ENCODE measurements around the gene ZBTB20. TPM values are rescaled to one million over a fixed set of nuclear protein-coding genes. Genes with fewer than 3 reads are reported as not detected.

The ZBTB20 gene
- polyA plus RNA-seq, 1 donor from 2014 or later = 4.8 TPM

DNA sequence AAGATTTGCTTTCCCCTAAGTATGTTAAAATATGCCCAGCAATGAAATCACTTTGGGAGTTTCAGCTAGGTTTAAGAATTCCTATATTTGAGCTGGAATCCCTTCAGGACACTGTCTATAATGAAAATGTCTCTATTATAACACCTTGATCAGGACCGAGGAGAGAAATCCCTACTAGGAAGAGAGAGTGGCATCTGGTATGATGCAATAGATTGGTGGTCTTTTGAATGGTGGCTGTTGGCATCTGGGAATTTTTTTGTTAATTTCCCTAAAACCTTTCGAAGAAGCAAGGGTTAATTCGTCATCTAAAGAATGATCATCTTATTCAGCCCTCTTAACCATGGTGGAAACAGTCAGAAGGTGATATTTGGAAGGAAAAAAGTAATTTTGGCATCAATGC lies 810.2 kb downstream of the ZBTB20 start:
- Histone ChIP-seq H3K27me3 (ENCODE audit: insufficient read depth, low read depth, low read length) (no peaks in the 10 kb centered on the region), H4K20me1 (ENCODE audit: insufficient read depth) (no peaks in the 10 kb centered on the region), H3K9me2 (ENCODE audit: insufficient read depth, low read length) (no peaks in the 10 kb centered on the region), H3K9ac (ENCODE audit: low read length) (no peak overlapping the region), H3K4me2 (ENCODE audit: low read length) (no peak overlapping the region), H3K36me3 (ENCODE audit: insufficient read depth, low read length) (peaks cover 11% of the 10 kb centered on the region), H3K9me3 (ENCODE audit: low read length) (no peaks in the 10 kb centered on the region), H3K4me3 (ENCODE audit: low read length) (no peak overlapping the region), H2AFZ (ENCODE audit: low read depth, low read length) (no peak overlapping the region), H3K79me2 (replicated peaks; ENCODE audit: insufficient read depth, low read length) (no peaks in the 10 kb centered on the region), H3F3A (ENCODE audit: insufficient read depth, low read length, poor library complexity, severe bottlenecking) (no peaks in the 10 kb centered on the region), H3K27ac (ENCODE audit: low read length) (no peak overlapping the region)
- TF ChIP-seq MXI1 (conservative IDR thresholded peaks at IDR 0.05; ENCODE audit: poor library complexity, severe bottlenecking) (no peak), REST (IDR thresholded peaks at IDR 0.05; ENCODE audit: borderline replicate concordance) (no peak), POLR2AphosphoS5 (IDR thresholded peaks at IDR 0.05) (no peak), TAF1 (IDR thresholded peaks at IDR 0.05; ENCODE audit: low read depth) (no peak), EP300 (conservative IDR thresholded peaks at IDR 0.05; ENCODE audit: poor library complexity, severe bottlenecking) (no peak), SMC3 (conservative IDR thresholded peaks at IDR 0.05; ENCODE audit: poor library complexity) (no peak), EZH2 (IDR thresholded peaks at IDR 0.05; ENCODE audit: borderline replicate concordance, insufficient read depth, low read length, poor library complexity, severe bottlenecking) (no peak), RAD21 (conservative IDR thresholded peaks at IDR 0.05) (no peak)
- TF ChIP-seq, protein P1, sequence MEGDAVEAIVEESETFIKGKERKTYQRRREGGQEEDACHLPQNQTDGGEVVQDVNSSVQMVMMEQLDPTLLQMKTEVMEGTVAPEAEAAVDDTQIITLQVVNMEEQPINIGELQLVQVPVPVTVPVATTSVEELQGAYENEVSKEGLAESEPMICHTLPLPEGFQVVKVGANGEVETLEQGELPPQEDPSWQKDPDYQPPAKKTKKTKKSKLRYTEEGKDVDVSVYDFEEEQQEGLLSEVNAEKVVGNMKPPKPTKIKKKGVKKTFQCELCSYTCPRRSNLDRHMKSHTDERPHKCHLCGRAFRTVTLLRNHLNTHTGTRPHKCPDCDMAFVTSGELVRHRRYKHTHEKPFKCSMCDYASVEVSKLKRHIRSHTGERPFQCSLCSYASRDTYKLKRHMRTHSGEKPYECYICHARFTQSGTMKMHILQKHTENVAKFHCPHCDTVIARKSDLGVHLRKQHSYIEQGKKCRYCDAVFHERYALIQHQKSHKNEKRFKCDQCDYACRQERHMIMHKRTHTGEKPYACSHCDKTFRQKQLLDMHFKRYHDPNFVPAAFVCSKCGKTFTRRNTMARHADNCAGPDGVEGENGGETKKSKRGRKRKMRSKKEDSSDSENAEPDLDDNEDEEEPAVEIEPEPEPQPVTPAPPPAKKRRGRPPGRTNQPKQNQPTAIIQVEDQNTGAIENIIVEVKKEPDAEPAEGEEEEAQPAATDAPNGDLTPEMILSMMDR (IDR thresholded peaks at IDR 0.05; ENCODE audit: poor library complexity, severe bottlenecking) = no peak

DNA sequence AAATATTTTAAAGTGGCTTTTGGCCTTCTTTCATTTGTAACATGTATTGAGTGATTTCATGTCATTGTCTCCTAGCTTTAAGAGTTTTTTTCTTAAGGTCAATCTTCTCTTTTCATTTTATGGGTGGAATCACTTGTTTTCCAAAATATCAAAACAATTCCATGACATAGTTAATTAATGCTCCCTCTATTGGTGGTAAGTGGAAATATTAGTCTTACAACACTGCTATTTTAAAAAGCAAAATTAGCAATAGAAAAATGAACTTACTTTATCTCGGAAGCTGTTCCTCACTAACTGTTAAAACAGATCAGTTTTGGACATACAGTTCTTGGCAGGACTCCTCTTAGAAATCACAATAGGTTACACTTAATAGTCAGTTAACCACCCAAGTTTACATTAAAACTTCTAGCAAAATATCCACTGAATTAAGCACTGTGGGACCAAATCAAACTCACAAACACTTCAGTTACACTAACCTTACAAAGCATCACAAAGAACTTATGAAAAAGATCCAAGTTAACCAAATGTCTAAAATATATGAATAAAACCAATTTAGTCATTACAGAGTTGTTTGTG lies 810.9 kb downstream of the ZBTB20 start:
- peak; percentile 25 for TF ChIP-seq RAD21 (conservative IDR thresholded peaks at IDR 0.05)
- TF ChIP-seq SMC3 (conservative IDR thresholded peaks at IDR 0.05; ENCODE audit: poor library complexity) = peak; percentile 50
- no peak for TF ChIP-seq EZH2 (IDR thresholded peaks at IDR 0.05; ENCODE audit: borderline replicate concordance, insufficient read depth, low read length, poor library complexity, severe bottlenecking)
- Histone ChIP-seq H3F3A (ENCODE audit: insufficient read depth, low read length, poor library complexity, severe bottlenecking) (no peaks in the 10 kb centered on the region), H3K79me2 (replicated peaks; ENCODE audit: insufficient read depth, low read length) (no peaks in the 10 kb centered on the region), H3K27me3 (ENCODE audit: insufficient read depth, low read depth, low read length) (no peaks in the 10 kb centered on the region), H3K9me2 (ENCODE audit: insufficient read depth, low read length) (no peaks in the 10 kb centered on the region), H3K27ac (ENCODE audit: low read length) (no peak overlapping the region), H3K4me3 (ENCODE audit: low read length) (no peak overlapping the region), H2AFZ (ENCODE audit: low read depth, low read length) (no peak overlapping the region), H3K36me3 (ENCODE audit: insufficient read depth, low read length) (peaks cover 17% of the 10 kb centered on the region), H3K4me2 (ENCODE audit: low read length) (no peak overlapping the region), H4K20me1 (ENCODE audit: insufficient read depth) (no peaks in the 10 kb centered on the region), H3K9me3 (ENCODE audit: low read length) (peaks cover 4% of the 10 kb centered on the region), H3K9ac (ENCODE audit: low read length) (no peak overlapping the region)

Data from neural cell (in vitro differentiated cells).